MM.1S (cell line): ENCODE data around the gene ULK2.

Experiments used
- EZH2 ChIP-seq: fragments of 300-600 bp; sonication (generic); optimal IDR thresholded peaks from 2 replicates; pipeline ENCODE3; 2017; ENCODE audit warnings: low read depth, mild to moderate bottlenecking, antibody characterized with exemption, low read length, mixed read lengths
- TF ChIP-seq, protein P1 (sequence below): fragments of 300-600 bp; sonication (generic); IDR thresholded peaks from 2 replicates; pipeline ENCODE4 v1.5.1; 2016; ENCODE audit warnings: antibody characterized with exemption, low read length, mixed read lengths

DNA sequence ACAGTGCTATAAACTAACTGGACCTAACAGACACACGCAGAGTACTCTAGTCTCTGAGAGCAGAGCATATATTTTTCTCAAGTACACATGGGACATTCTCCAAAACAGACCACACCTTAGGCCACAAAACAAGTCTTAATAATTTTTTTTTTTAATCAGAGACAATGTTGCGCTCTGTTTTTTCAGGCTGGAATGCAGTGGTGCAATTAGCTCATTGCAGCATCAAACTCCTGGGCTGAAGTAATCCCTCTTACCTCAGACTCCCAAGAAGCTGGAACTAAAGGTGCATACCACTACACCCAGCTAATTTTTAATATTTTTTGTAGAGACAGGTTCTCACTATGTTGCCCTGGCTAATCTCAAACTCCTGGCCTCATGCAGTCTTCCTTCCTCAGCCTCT lies 37.7 kb downstream of the ULK2 start:
- TF ChIP-seq EZH2, result no peak
- TF ChIP-seq, protein P1, sequence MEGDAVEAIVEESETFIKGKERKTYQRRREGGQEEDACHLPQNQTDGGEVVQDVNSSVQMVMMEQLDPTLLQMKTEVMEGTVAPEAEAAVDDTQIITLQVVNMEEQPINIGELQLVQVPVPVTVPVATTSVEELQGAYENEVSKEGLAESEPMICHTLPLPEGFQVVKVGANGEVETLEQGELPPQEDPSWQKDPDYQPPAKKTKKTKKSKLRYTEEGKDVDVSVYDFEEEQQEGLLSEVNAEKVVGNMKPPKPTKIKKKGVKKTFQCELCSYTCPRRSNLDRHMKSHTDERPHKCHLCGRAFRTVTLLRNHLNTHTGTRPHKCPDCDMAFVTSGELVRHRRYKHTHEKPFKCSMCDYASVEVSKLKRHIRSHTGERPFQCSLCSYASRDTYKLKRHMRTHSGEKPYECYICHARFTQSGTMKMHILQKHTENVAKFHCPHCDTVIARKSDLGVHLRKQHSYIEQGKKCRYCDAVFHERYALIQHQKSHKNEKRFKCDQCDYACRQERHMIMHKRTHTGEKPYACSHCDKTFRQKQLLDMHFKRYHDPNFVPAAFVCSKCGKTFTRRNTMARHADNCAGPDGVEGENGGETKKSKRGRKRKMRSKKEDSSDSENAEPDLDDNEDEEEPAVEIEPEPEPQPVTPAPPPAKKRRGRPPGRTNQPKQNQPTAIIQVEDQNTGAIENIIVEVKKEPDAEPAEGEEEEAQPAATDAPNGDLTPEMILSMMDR, result no peak
